GM20431 (cell line): ENCODE data around the gene CTRB2.

ENCODE experiments used
- in situ Hi-C: fragments of 300-500 bp; cut with MseI, MboI; formaldehyde crosslinking; loops from one replicate; pipeline ENCODE4 v1.15.0; 2020; ENCODE audit warnings: low sequenced_read_pairs; ENCODE audit not compliant: unreplicated experiment

Gene CTRB2

DNA sequence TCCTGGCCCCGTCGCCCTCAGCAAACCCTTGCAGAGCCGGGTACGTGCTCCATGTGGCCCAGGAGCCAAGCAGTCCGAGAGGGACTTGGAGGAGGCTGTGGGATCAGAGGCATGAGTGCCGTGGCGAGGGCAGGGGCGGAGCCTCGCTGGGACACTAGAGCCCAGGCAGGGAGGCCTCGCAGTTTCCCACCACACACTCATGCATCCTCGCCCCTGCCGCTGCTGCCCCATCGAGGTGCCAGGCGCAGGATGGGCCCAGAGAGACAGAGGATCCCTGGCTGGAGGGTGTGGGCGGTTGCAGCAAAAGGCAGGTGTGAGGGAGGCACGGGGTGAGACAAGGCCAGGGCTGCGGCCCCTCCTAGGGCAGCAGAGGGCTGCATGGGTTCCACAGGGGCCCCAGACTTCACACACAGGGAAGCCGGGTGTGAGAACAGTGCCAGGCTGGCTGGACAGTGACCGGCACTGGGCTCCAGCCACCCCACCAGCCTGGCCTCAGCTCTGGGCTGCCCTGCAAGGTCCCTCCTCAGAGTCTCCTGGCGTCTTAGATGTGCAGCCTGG lies 36.8 kb upstream of the CTRB2 start:
- in situ Hi-C loops: loop anchor here (10.0 kb wide), 1 partner anchor 141 kb away; no protein-coding TSS in a partner anchor

GRCh38 chr16:75242436-75243078 lies 35.6 kb upstream of the CTRB2 start:
- in situ Hi-C loops: loop anchor here (10.0 kb wide), 1 partner anchor 142 kb away; no protein-coding TSS in a partner anchor

DNA sequence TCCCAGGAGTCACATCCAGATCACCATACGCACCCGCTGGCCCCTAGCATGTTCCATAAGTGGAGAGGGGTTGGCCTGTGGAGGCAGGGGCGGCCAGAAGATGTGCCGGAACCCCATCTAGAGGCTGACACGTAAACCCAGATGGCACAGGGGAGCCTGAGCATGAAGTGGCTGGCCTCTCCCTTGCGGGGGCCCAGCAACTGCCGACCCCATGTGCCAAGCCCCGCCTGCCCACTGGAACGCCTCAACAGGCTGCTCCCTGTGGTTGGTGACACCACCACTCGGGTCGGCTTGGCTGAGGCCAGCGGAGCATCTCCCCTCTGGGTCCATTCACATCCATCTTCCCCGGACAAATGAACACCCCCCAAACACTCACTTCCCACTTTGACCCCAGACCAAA lies 35.0 kb upstream of the CTRB2 start:
- in situ Hi-C loops: loop anchor here (10.0 kb wide), 1 partner anchor 143 kb away; no protein-coding TSS in a partner anchor

GRCh38 chr16:75241412-75241811 lies 34.5 kb upstream of the CTRB2 start:
- in situ Hi-C loops: loop anchor here (10.0 kb wide), 1 partner anchor 143 kb away; no protein-coding TSS in a partner anchor

DNA sequence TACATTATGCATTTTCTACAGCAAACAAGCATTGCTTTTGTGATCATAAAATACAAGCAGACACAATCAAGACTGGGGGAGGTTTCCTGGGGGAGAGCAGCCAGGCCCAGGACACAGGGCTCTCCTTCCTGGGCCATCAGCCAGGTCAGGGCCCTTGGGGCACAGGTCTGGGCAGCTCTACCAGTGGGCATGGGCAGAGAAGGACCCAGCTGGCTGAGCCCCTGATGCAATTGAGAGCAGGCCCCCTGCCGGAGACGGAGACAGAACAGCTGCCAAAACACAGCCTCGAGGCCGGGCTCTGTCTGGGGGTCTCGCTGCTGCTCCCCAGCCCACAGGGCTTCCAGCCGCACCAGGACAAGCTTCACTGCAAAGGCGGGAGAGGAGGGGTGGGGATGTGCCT lies 33.7 kb upstream of the CTRB2 start:
- in situ Hi-C loops: loop anchor here (10.0 kb wide), 1 partner anchor 144 kb away; no protein-coding TSS in a partner anchor

GRCh38 chr16:75239542-75240122 lies 32.7 kb upstream of the CTRB2 start:
- in situ Hi-C loops: loop anchor here (10.0 kb wide), 1 partner anchor 145 kb away; no protein-coding TSS in a partner anchor

DNA sequence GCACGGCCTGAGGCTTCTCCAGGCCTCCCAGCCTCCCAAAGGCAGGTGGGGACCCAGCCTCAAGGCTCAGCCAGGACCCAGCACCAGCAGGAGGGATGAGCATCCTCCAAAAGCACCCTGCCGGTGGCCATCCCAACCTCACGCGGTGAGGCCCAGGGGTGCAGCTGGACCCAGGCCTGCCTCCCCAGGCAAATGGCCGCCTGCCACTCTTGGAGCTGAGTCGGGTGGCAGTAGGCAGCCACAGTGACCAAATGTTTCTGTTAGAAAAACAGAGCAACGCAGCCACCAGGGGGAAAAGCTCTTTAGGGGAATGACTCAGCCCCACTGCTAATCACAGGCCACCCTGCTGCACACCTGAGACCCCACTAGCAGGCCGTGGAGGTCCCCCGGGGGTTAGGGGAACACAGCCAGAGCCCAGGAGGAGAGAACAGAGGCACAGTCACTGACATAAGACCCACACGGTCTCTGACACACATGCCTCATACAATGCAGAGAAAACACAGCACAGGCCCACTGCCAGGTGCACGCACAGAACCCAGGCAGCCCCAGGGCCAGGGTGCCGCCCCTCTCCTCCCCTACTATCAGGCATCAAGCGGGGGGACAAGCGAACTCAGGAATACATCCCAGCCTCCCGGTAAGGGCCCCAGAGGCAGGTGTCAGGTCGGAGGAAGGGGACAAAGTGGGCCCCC lies 32.0 kb upstream of the CTRB2 start:
- in situ Hi-C loops: no loop called here

DNA sequence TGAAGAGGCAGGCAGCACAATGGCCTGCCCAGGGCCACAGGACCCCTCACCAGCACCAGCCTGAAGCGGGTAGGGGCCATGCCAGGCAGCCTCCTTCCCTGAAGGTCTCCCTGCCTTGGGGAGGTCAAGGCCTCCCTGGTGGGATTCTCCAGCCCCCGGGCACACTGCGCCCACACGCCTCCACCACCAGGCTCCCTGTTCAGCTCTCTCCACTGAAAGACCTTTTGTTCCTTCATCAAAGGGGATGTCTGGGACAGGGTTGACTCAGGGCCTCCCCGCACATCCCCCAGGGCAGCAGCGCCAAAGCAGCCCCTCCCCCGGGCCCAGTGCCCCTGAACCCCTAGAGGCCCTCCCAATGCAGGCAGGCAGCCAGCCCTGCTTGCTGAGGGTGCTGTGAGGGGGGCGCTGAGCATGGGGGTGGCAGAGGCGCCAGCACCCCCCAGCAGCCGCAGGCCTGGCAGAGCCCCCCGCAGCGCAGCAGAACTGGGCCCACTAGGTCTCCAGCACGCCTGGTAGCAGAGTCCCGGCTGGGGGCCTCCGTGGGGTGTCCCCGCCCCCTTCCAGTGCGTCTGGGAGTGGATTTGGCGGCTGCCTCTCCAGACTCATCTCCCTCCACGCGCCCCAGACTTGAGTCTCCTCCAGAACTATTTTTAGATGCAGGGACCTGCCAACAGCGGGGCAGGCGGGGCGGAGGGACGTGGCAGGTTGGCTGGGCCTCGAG lies 31.3 kb upstream of the CTRB2 start:
- in situ Hi-C loops: no loop called here

GRCh38 chr16:75237398-75238131 lies 30.6 kb upstream of the CTRB2 start:
- in situ Hi-C loops: no loop called here

- in situ Hi-C loops: no loop called here
Measured at GRCh38 chr16:75236736-75237397, 29.9 kb upstream of the CTRB2 start.

DNA sequence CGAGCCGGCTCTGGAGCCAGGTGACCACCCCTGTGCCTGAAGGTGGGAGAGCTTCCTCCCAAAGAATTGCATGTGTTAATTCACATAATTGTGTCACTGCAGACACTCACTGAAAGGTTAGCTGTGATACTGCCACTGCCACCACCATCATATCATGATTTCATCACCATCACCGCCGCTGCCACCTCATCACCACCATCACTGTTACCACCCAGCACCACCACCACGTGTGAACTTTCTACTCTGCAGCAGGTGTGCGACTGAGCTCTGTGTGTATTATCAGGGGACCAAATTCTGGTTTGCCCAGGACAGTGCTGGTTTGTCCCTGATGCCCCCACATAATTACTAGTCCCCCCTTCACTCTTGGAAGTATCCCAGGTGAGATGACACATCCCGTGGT lies 29.3 kb upstream of the CTRB2 start:
- in situ Hi-C loops: no loop called here

- in situ Hi-C loops: no loop called here
Measured at GRCh38 chr16:75235721-75236193, 28.8 kb upstream of the CTRB2 start.

DNA sequence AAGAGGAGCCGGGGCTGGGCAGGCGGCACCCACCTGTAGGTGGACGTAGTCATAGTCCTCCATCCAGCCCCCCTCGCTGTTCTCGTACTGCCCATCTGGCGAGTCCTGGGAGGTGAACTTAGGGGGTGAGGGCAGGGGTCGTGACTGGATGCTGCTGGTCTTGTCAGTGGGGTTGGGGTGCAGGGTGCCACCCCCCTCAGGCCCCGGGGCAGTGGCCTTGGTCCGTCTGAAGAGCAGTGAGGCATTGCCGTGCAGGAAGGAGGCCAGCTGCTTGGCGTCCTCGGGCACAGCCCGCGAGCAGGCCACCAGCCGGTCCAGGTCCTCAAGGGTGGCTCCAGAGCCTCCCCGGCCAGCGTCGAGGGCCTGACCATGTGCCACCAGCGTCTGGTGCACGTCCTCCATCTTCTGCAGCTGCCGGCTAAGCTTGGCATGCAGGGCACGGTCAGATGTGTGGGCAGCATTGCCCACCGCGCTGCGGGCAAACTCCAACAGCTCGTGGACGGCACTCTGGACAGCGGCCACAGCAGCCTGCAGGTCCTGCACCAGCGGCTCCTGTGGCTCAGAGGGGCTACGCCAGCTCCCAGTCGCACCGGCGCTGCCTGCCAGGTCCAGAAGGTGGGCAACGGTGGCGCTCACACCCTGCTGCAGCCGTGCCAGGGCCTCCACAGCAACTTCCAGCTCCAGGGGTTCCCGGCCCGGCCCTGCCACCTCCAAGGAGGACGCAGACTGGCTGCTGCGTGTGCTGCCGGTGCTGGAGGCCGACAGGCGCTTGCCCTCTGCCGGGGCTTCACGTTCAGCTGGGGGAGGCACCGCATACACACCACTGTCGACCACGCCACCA lies 28.1 kb upstream of the CTRB2 start:
- in situ Hi-C loops: no loop called here

DNA sequence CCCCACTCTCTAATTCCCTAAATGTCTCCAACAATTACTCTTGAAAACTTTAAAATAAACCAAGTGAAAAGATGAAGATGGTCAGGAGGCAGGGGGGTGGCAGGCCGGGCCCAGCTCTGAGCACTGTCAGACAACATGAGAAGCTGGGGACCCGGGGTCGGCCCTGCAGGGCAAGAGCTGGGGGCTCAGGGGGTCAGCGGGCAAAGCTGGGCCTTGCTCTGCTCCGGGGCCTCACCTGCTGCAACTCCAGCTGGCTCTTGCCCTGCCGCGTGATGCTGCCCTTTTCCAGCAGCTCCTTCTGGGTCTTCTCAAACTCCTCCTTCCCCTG lies 26.6 kb upstream of the CTRB2 start:
- in situ Hi-C loops: no loop called here

DNA sequence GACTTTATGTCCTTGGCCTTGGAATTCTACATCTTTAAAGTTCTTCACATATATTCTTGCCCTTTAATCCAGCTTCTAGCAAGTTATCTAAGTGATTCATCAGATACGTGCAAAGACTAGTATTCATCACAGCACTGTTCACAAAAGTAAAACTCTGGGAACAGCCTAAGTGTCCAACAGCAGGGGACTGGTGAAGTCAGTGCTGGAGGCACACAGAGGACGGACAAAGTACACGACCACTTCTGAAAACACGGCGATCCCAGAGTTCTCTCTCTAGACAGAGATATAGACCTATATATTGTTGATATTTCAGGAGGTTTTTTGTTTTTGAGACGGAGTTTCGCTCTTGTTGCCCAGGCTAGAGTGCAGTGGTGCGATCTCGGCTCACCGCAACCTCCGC lies 24.6 kb upstream of the CTRB2 start:
- in situ Hi-C loops: no loop called here

GRCh38 chr16:75230471-75231110 lies 23.6 kb upstream of the CTRB2 start:
- in situ Hi-C loops: no loop called here

GRCh38 chr16:75229172-75230031 lies 22.4 kb upstream of the CTRB2 start:
- in situ Hi-C loops: no loop called here
